K562 (cell line): ENCODE measurements around the gene ZNF2. TPM values are rescaled to one million over a fixed set of nuclear protein-coding genes. Genes with fewer than 3 reads are reported as not detected.

Experiments used
- EGR1 ChIP-seq: fragments of 450-650 bp; conservative IDR thresholded peaks from 2 replicates; pipeline ENCODE4 v1.6.1; 2017; ENCODE audit warnings: mild to moderate bottlenecking
- ELF1 ChIP-seq: fragments of 200-800 bp; sonication (Bioruptor generic); IDR thresholded peaks from 2 replicates; pipeline ENCODE4 v1.6.1; 2016; ENCODE audit warnings: missing genetic modification characterization, missing compliant biosample characterization
- GABPB2 ChIP-seq: fragments of 250-450 bp; sonication (Bioruptor Pico); conservative IDR thresholded peaks from 2 replicates; pipeline ENCODE4 v1.5.1; 2021; ENCODE audit warnings: mild to moderate bottlenecking
- JUND ChIP-seq, 2 experiments: IDR thresholded peaks; 2 replicates in 1 of 2; 3 replicates in 1 of 2; pipeline ENCODE4 v1.6.1; 2011; ENCODE audit warnings: borderline replicate concordance in 2 of 2, low read depth in 2 of 2, low read length in 2 of 2, improper control_type of control experiment in 1 of 2, missing biosample characterization in 1 of 2, missing genetic modification characterization in 1 of 2, missing genetic modification reagents in 1 of 2
- NFIX ChIP-seq: fragments of 250-450 bp; sonication (Bioruptor Pico); IDR thresholded peaks from 2 replicates; pipeline ENCODE4 v1.4.0; 2020; ENCODE audit warnings: low read depth, mild to moderate bottlenecking, moderate library complexity
- POLR2G ChIP-seq: fragments of 200-400 bp; formaldehyde crosslinking; IDR thresholded peaks from 2 replicates; pipeline ENCODE4 v1.6.1; 2017; ENCODE audit warnings: low read depth, mild to moderate bottlenecking, antibody characterized with exemption, low read length, moderate library complexity
- SAFB ChIP-seq: fragments of 200-400 bp; formaldehyde crosslinking; IDR thresholded peaks from 2 replicates; pipeline ENCODE4 v1.6.1; 2017; ENCODE audit warnings: low read depth, low read length, borderline replicate concordance
- SIN3A ChIP-seq, 2 experiments: fragments of 150-350 bp in 1 of 2; IDR thresholded peaks; 2 replicates each; pipeline ENCODE4 v1.6.1; 2011 to 2016; ENCODE audit warnings: borderline replicate concordance in 2 of 2, low read depth in 2 of 2, low read length in 2 of 2, mild to moderate bottlenecking in 2 of 2, moderate library complexity in 2 of 2; ENCODE audit not compliant: control insufficient read depth in 1 of 2
- SRSF7 ChIP-seq: fragments of 200-400 bp; formaldehyde crosslinking; optimal IDR thresholded peaks from 2 replicates; pipeline ENCODE3; 2017; ENCODE audit warnings: mild to moderate bottlenecking, low read depth, low read length
- ZFX ChIP-seq: sonication (generic); formaldehyde crosslinking; IDR thresholded peaks from 2 replicates; pipeline ENCODE4 v1.8.0; 2022; ENCODE audit warnings: mild to moderate bottlenecking, missing genetic modification reagents, moderate library complexity
- ZNF518B ChIP-seq: fragments of 250-450 bp; sonication (Bioruptor Pico); IDR thresholded peaks from 2 replicates; pipeline ENCODE4 v1.5.0; 2021; ENCODE audit warnings: mild to moderate bottlenecking, moderate library complexity
- polyA plus RNA-seq, 8 experiments: library from polyadenylated mRNA; depleted of rRNA in 4 of 8; stranded (reverse) in 5 of 8; unstranded in 3 of 8; fragments of >200 nt; fragmentation: Nextera tagmentation in 2 of 8; fragmentation: Illumina TruSeq in 1 of 8; extraction: Ambion mirVana in 2 of 8; extraction: Trizol in 1 of 8; gene quantifications; 2 replicates each; pipeline versions ENCODE4 v1.2.1 to v1.2.3, GENCODE V29; 2011 to 2014; ENCODE audit warnings: inconsistent platforms in 1 of 8, missing spikeins in 1 of 8
- total RNA-seq, 7 experiments: library from RNA; depleted of rRNA in 6 of 7; stranded (reverse); fragments of >200 nt in 6 of 7; fragmentation: Illumina TruSeq in 2 of 7; extraction: Trizol in 2 of 7; gene quantifications; 2 replicates each; pipeline versions ENCODE4 v1.2.1 to v1.2.3, GENCODE V29; 2011 to 2021; ENCODE audit warnings: low replicate concordance in 1 of 7
- TF ChIP-seq, protein P1 (sequence below), 2 experiments: fragments of 450-650 bp; formaldehyde crosslinking in 1 of 2; IDR thresholded peaks; 2 replicates each; pipeline versions ENCODE4 v1.4.0 to v1.6.1; 2014 to 2020; ENCODE audit warnings: mild to moderate bottlenecking in 2 of 2, borderline replicate concordance in 1 of 2, low read depth in 1 of 2

The ZNF2 gene
- total and polyA plus RNA-seq, 9 of the 15 experiments (the other 6 are each of a cell fraction or from before 2014, with no cell fraction given): 1.6 to 4.5 (median 3.4) TPM

- TF ChIP-seq POLR2G: peak; percentile 75
- TF ChIP-seq, protein P1, sequence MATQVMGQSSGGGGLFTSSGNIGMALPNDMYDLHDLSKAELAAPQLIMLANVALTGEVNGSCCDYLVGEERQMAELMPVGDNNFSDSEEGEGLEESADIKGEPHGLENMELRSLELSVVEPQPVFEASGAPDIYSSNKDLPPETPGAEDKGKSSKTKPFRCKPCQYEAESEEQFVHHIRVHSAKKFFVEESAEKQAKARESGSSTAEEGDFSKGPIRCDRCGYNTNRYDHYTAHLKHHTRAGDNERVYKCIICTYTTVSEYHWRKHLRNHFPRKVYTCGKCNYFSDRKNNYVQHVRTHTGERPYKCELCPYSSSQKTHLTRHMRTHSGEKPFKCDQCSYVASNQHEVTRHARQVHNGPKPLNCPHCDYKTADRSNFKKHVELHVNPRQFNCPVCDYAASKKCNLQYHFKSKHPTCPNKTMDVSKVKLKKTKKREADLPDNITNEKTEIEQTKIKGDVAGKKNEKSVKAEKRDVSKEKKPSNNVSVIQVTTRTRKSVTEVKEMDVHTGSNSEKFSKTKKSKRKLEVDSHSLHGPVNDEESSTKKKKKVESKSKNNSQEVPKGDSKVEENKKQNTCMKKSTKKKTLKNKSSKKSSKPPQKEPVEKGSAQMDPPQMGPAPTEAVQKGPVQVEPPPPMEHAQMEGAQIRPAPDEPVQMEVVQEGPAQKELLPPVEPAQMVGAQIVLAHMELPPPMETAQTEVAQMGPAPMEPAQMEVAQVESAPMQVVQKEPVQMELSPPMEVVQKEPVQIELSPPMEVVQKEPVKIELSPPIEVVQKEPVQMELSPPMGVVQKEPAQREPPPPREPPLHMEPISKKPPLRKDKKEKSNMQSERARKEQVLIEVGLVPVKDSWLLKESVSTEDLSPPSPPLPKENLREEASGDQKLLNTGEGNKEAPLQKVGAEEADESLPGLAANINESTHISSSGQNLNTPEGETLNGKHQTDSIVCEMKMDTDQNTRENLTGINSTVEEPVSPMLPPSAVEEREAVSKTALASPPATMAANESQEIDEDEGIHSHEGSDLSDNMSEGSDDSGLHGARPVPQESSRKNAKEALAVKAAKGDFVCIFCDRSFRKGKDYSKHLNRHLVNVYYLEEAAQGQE (IDR thresholded peaks at IDR 0.05; ENCODE audit: borderline replicate concordance): no peak
- TF ChIP-seq, protein P1 (CRISPR knock-in tag; IDR thresholded peaks at IDR 0.05; ENCODE audit: low read depth): peak; percentile 42; the same call in 1 of the 2 replicates
- peak; percentile 80; the same call in 1 of the 2 replicates for TF ChIP-seq SAFB
- TF ChIP-seq JUND (IDR thresholded peaks at IDR 0.05; ENCODE audit: borderline replicate concordance, low read depth, low read length): no peak
- TF ChIP-seq JUND (tag; IDR thresholded peaks at IDR 0.05; ENCODE audit: borderline replicate concordance, low read depth, low read length): no peak
- TF ChIP-seq ZNF518B (CRISPR knock-in tag): no peak
- TF ChIP-seq GABPB2 (CRISPR knock-in tag): no peak
- TF ChIP-seq ELF1: no peak
- 0 out of 2 replicates have a peak, but pooled peaks have one; percentile 8 for TF ChIP-seq EGR1
- 0 out of 4 replicates have a peak, but pooled peaks of 1 of the 2 experiments have one; percentile 27 for TF ChIP-seq SIN3A (IDR thresholded peaks at IDR 0.05; ENCODE audit: borderline replicate concordance in 2 of 2, control insufficient read depth in 1 of 2, low read depth in 2 of 2, low read length in 2 of 2)
- no peak for TF ChIP-seq SRSF7
- no peak for TF ChIP-seq NFIX (CRISPR knock-in tag)
- TF ChIP-seq ZFX: peak; percentile 81
Observed at GRCh38 chr2:95158891-95159619, 6.6 kb upstream of the ZNF2 start (continued).
